Activated gamma-delta T cell treated with anti-CD3 and anti-CD28 coated beads, Interleukin-2, amount 50 U/mL, for 16 hours (primary cell): ENCODE measurements around the gene ATP8A2.
"Not testable (repeated sequence)": the region's sequence is repeated elsewhere in the genome, so short reads cannot be mapped to it uniquely, and the experiment has no call there.

Experiments used
- DNase-seq: peaks from one replicate; pipeline ENCODE4 v3.0.0-alpha.2; 2020; ENCODE audit warnings: low read depth

ATP8A2 gene

GRCh38 chr13:25548991-25549390 is 177.2 kb downstream of the ATP8A2 start:
- DNase-seq, result not testable (repeated sequence)

- DNase-seq, result no peak
Measured at GRCh38 chr13:25561812-25562211, 190.0 kb downstream of the ATP8A2 start.

- DNase-seq, result no peak
Measured at GRCh38 chr13:25570185-25570584, 198.4 kb downstream of the ATP8A2 start.

- DNase-seq, result no peak
Measured at GRCh38 chr13:25571237-25571636, 199.5 kb downstream of the ATP8A2 start.

- DNase-seq, result not testable (repeated sequence)
Measured at GRCh38 chr13:25572171-25572570, 200.4 kb downstream of the ATP8A2 start.

GRCh38 chr13:25574437-25575411 is 202.9 kb downstream of the ATP8A2 start:
- peak; percentile 58 for DNase-seq

- DNase-seq, result no peak
Measured at GRCh38 chr13:25575562-25575961, 203.8 kb downstream of the ATP8A2 start.

- no peak for DNase-seq
Measured at GRCh38 chr13:25578526-25578925, 206.8 kb downstream of the ATP8A2 start.

- no peak for DNase-seq
Measured at GRCh38 chr13:25579221-25579620, 207.4 kb downstream of the ATP8A2 start.

- no peak for DNase-seq
Measured at GRCh38 chr13:25581351-25581750, 209.6 kb downstream of the ATP8A2 start.

- no peak for DNase-seq
Measured at GRCh38 chr13:25584087-25584486, 212.3 kb downstream of the ATP8A2 start.

GRCh38 chr13:25585000-25585399 is 213.2 kb downstream of the ATP8A2 start:
- no peak for DNase-seq

GRCh38 chr13:25587326-25587980 is 215.7 kb downstream of the ATP8A2 start:
- DNase-seq, result no peak

GRCh38 chr13:25588336-25589060 is 216.7 kb downstream of the ATP8A2 start:
- no peak for DNase-seq

GRCh38 chr13:25598421-25598820 is 226.6 kb downstream of the ATP8A2 start:
- DNase-seq, result no peak

GRCh38 chr13:25602176-25602575 is 230.4 kb downstream of the ATP8A2 start:
- DNase-seq, result no peak

- no peak for DNase-seq
Measured at GRCh38 chr13:25604106-25604505, 232.3 kb downstream of the ATP8A2 start.

GRCh38 chr13:25607096-25607495 is 235.3 kb downstream of the ATP8A2 start:
- no peak for DNase-seq

GRCh38 chr13:25608181-25608580 is 236.4 kb downstream of the ATP8A2 start:
- no peak for DNase-seq

GRCh38 chr13:25616674-25617073 is 244.9 kb downstream of the ATP8A2 start:
- no peak for DNase-seq

GRCh38 chr13:25619897-25620296 is 248.1 kb downstream of the ATP8A2 start:
- no peak for DNase-seq

GRCh38 chr13:25625414-25625813 is 253.6 kb downstream of the ATP8A2 start:
- DNase-seq, result no peak
